Bronchial epithelial cell (primary cell): ENCODE measurements around the gene CEP131. TPM values are rescaled to one million over a fixed set of nuclear protein-coding genes. Genes with fewer than 3 reads are reported as not detected.

Experiments used
- DNase-seq: peaks from one replicate; pipeline ENCODE4 v3.0.0-alpha.2; 2010; ENCODE audit warnings: low read depth
- FAIRE-seq: peaks from 2 replicates; lab custom pipeline; 2011; peaks lifted over from hg19 to GRCh38; lab: Jason Lieb, UNC
- H3K27me3 ChIP-seq: 2 replicates; pipeline ENCODE4 v1.5.1; 2011; ENCODE audit warnings: low read length; ENCODE audit not compliant: control insufficient read depth, insufficient read depth
- H3K36me3 ChIP-seq: 2 replicates; pipeline ENCODE4 v1.5.1; 2011; ENCODE audit warnings: low read length; ENCODE audit not compliant: control insufficient read depth, insufficient read depth
- H3K4me3 ChIP-seq: 2 replicates; pipeline ENCODE4 v1.5.1; 2011; ENCODE audit warnings: mild to moderate bottlenecking, low read depth, low read length, control low read depth
- CTCF ChIP-seq: IDR thresholded peaks from 2 replicates; pipeline ENCODE4 v1.5.1; 2011; ENCODE audit warnings: mild to moderate bottlenecking, moderate library complexity, low read length, control low read depth, inconsistent platforms; ENCODE audit not compliant: insufficient read depth, severe bottlenecking
- total RNA-seq: library from RNA; depleted of rRNA; stranded (reverse); fragments of >200 nt; gene quantifications from 2 replicates; pipeline ENCODE4 v1.2.1, GENCODE V29; 2014

The CEP131 gene
- total RNA-seq, 1 donor from 2014 or later = 9.2 TPM

- FAIRE-seq (no peak), DNase-seq (no peak)
- TF ChIP-seq CTCF = no peak
Observed at GRCh38 chr17:81217491-81217890, 5.3 kb downstream of the CEP131 start.

GRCh38 chr17:81213978-81214377, 8.8 kb downstream of the CEP131 start:
- peaks cover 2% of the 10 kb centered on the region for H3K36me3 ChIP-seq
- no peak overlapping the region for H3K4me3 ChIP-seq
- no peak for DNase-seq
- TF ChIP-seq CTCF = no peak
- no peaks in the 10 kb centered on the region for H3K27me3 ChIP-seq
- FAIRE-seq = no peak

More at GRCh38 chr17:81217491-81217890, 5.3 kb downstream of the CEP131 start:
- Histone ChIP-seq H3K36me3 (peaks cover 2% of the 10 kb centered on the region), H3K4me3 (no peak overlapping the region), H3K27me3 (no peaks in the 10 kb centered on the region)

GRCh38 chr17:81212365-81212764, 10.4 kb downstream of the CEP131 start:
- FAIRE-seq = no peak

GRCh38 chr17:81210868-81211267, 11.9 kb downstream of the CEP131 start:
- no peak for FAIRE-seq
- no peak overlapping the region for H3K4me3 ChIP-seq
- peaks cover 1% of the 10 kb centered on the region for H3K36me3 ChIP-seq
- no peaks in the 10 kb centered on the region for H3K27me3 ChIP-seq
- TF ChIP-seq CTCF = no peak
- DNase-seq = no peak

More at GRCh38 chr17:81212365-81212764, 10.4 kb downstream of the CEP131 start:
- no peak for DNase-seq
- Histone ChIP-seq H3K36me3 (peaks cover 2% of the 10 kb centered on the region), H3K4me3 (no peak overlapping the region), H3K27me3 (no peaks in the 10 kb centered on the region)
- no peak for TF ChIP-seq CTCF

GRCh38 chr17:81210466-81210865, 12.3 kb downstream of the CEP131 start:
- no peak for FAIRE-seq
- Histone ChIP-seq H3K4me3 (no peak overlapping the region), H3K36me3 (peaks cover 1% of the 10 kb centered on the region), H3K27me3 (no peaks in the 10 kb centered on the region)
- no peak for TF ChIP-seq CTCF
- DNase-seq = no peak

- no peak for DNase-seq
- H3K27me3 ChIP-seq = no peaks in the 10 kb centered on the region
- peaks cover 1% of the 10 kb centered on the region for H3K36me3 ChIP-seq
- TF ChIP-seq CTCF = no peak
- no peak overlapping the region for H3K4me3 ChIP-seq
- FAIRE-seq = no peak
Observed at GRCh38 chr17:81209141-81209540, 13.6 kb downstream of the CEP131 start.
